Measurements from ENCODE around the gene PILRA. TPM values are rescaled to one million over a fixed set of nuclear protein-coding genes. Genes with fewer than 3 reads are reported as not detected.

The PILRA gene
- total RNA-seq, 1 experiment from 2014 or later = 3.2 TPM

DNA sequence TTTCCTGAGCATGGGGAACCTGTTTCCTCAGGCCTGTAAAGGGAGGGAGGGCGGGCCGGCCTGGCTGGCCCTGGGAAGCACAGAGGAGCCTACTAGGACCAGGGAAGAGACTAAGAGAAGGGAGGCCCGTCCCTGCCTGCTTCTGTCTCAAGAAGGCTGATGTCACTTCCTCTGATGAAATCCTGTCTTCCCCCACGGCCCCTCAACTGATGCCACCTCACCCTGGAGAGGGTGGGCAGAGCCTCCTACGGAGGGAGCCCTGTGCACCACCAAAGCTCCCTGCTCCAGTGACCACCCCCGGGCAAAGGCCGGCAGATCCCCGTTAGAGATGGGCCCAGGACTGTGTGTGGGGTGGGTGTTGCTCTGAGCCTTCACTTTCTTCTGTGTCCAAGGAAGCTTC, 1.0 kb upstream of the PILRA start:
- Histone ChIP-seq H3T11ph (ENCODE audit: low read length) (no peak overlapping the region), H2BK12ac (ENCODE audit: insufficient read length, low read depth, low read length) (no peak overlapping the region), H2AK5ac (ENCODE audit: insufficient read length, low read length) (no peak overlapping the region), H2BK15ac (ENCODE audit: low read depth, low read length) (no peak overlapping the region), H3K79me2 (ENCODE audit: insufficient read depth, low read length) (no peaks in the 10 kb centered on the region), H3K4ac (ENCODE audit: low read depth, low read length) (no peak overlapping the region), H3K23ac (ENCODE audit: insufficient read length, low read depth, low read length) (no peak overlapping the region), H4K91ac (ENCODE audit: insufficient read length, low read depth, low read length) (no peak overlapping the region), H3K4me1 (ENCODE audit: insufficient read depth, low read length) (no peaks in the 10 kb centered on the region; the same call in 1 of the 2 replicates), H3K14ac (ENCODE audit: insufficient read depth, low read length) (no peak overlapping the region), H3K56ac (ENCODE audit: insufficient read length, low read depth, low read length) (no peak overlapping the region), H3K18ac (ENCODE audit: insufficient read length, low read depth, low read length) (no peak overlapping the region), H2BK5ac (ENCODE audit: insufficient read length, low read length) (no peak overlapping the region), H3K27ac (ENCODE audit: insufficient read length, low read depth, low read length) (no peak overlapping the region), H3K4me2 (ENCODE audit: insufficient read depth, insufficient read length, low read length) (no peak overlapping the region), H2BK120ac (ENCODE audit: low read depth, low read length, poor library complexity, severe bottlenecking) (no peak overlapping the region), H3K27me3 (ENCODE audit: insufficient read depth, low read length) (no peaks in the 10 kb centered on the region), H4K20me1 (ENCODE audit: control insufficient read depth, insufficient read depth, insufficient read length) (no peaks in the 10 kb centered on the region), H2BK20ac (ENCODE audit: low read depth, low read length, poor library complexity, severe bottlenecking) (no peak overlapping the region), H4K8ac (replicated peaks; ENCODE audit: insufficient read length, low read depth, low read length) (no peak overlapping the region), H3K79me1 (ENCODE audit: insufficient read depth, low read depth, low read length, poor library complexity, severe bottlenecking) (no peaks in the 10 kb centered on the region), H2AFZ (ENCODE audit: low read length) (no peak overlapping the region), H4K5ac (ENCODE audit: insufficient read length, low read depth, low read length) (no peak overlapping the region), H3K9me3 (ENCODE audit: control insufficient read depth, low read depth, low read length) (no peaks in the 10 kb centered on the region), H3K23me2 (ENCODE audit: insufficient read length, low read depth, low read length, poor library complexity, severe bottlenecking) (no peaks in the 10 kb centered on the region), H3K9ac (ENCODE audit: extremely low read depth, insufficient read length, low read length) (no peak overlapping the region)
- Mint-ChIP-seq H3K9me3 (no peaks in the 10 kb centered on the region), H3K27me3 (ENCODE audit: low read depth) (no peaks in the 10 kb centered on the region; the same call in 1 of the 2 replicates), H3K4me3 (no peak overlapping the region), H3K36me3 (ENCODE audit: insufficient read depth in 1 of 3, low read depth in 3 of 3) (peaks cover 7 to 12% (median 7%) of the 10 kb centered on the region in 3 experiments; a peak in 6 of 7 replicates), H3K27ac (peak overlapping the region in 2 of 3 experiments; percentile 53 to 55; a peak in 3 of 7 replicates), H3K4me1 (peaks cover 39 to 59% of the 10 kb centered on the region in 2 experiments)
- no CpG with 5 or more reads among the region's 8 CpGs for WGBS (ENCODE audit: extremely low coverage, insufficient read length, low lambda C conversion rate)
- no peak for TF ChIP-seq CTCF (conservative IDR thresholded peaks at IDR 0.05)
- no peak for DNase-seq

Data from H9 (cell line).